Superior temporal gyrus (tissue), 1 donor: Measurements from ENCODE around the gene FAM136A.
"Not testable (repeated sequence)": the region's sequence is repeated elsewhere in the genome, so short reads cannot be mapped to it uniquely, and the experiment has no call there.

Experiments used
- DNase-seq: peaks from one replicate; pipeline ENCODE4 v3.0.0-alpha.2; 2016; ENCODE audit errors: extremely low spot score

Gene FAM136A

GRCh38 chr2:70297828-70298227, 4.0 kb downstream of the FAM136A start:
- DNase-seq = not testable (repeated sequence)

- DNase-seq = no peak
Observed at GRCh38 chr2:70283500-70284191, 18.2 kb downstream of the FAM136A start.

GRCh38 chr2:70282439-70282838, 19.4 kb downstream of the FAM136A start:
- no peak for DNase-seq

- DNase-seq = no peak
Observed at GRCh38 chr2:70280242-70280798, 21.5 kb downstream of the FAM136A start.

GRCh38 chr2:70270323-70270722, 31.5 kb downstream of the FAM136A start:
- DNase-seq = no peak

GRCh38 chr2:70269422-70270302, 32.2 kb downstream of the FAM136A start:
- not testable (repeated sequence) for DNase-seq

GRCh38 chr2:70266925-70267324, 34.9 kb downstream of the FAM136A start:
- DNase-seq = not testable (repeated sequence)

- no peak for DNase-seq
Observed at GRCh38 chr2:70261501-70261900, 40.4 kb downstream of the FAM136A start.

- peak; percentile 38 for DNase-seq
Observed at GRCh38 chr2:70258532-70258875, 43.4 kb downstream of the FAM136A start.

GRCh38 chr2:70255637-70256314, 46.1 kb downstream of the FAM136A start:
- no peak for DNase-seq

- DNase-seq = no peak
Observed at GRCh38 chr2:70250434-70250833, 51.4 kb downstream of the FAM136A start.

- peak; percentile 98 for DNase-seq
Observed at GRCh38 chr2:70248181-70248847, 53.6 kb downstream of the FAM136A start, which contains the start of gene TIA1. TIA1 (minus strand) TSS chr2:70248628; CDS start chr2:70248430, 198 bp downstream.

- DNase-seq = peak; percentile 75
Observed at GRCh38 chr2:70247364-70248180, 54.3 kb downstream of the FAM136A start.
